ENCODE data around the gene GPX4. TPM values are rescaled to one million over a fixed set of nuclear protein-coding genes. Genes with fewer than 3 reads are reported as not detected.
A peak's percentile ranks its signal among the peaks of the same experiment; 100 is the strongest.

The GPX4 gene
- total and polyA plus RNA-seq, 2 donors (not counting 3 experiments of a cell fraction or from before 2014, with no cell fraction given) = 469 to 1,136 TPM

- peaks cover 9 to 22% of the 10 kb centered on the region in 2 experiments for H3K36me3 ChIP-seq (ENCODE audit: control insufficient read depth in 2 of 2, extremely low read depth in 1 of 2, insufficient read depth in 2 of 2, low read length in 2 of 2)
- dilution Hi-C loops (cut with MboI; ENCODE audit: extremely low pct_ligation_motif_present, low sequenced_read_pairs) = no loop called here
- no peak overlapping the region for H2AFZ ChIP-seq (ENCODE audit: low read depth, low read length)
- no peaks in the 10 kb centered on the region for H4K20me1 ChIP-seq (replicated peaks; ENCODE audit: control insufficient read depth, extremely low read depth, insufficient read depth, low read length)
- no peaks in the 10 kb centered on the region for H3K27me3 ChIP-seq (ENCODE audit: control insufficient read depth in 2 of 2, insufficient read depth in 2 of 2, low read length in 2 of 2)
- no peak overlapping the region for H3K4me3 ChIP-seq (replicated peaks in 1 of 3; ENCODE audit: insufficient read depth in 1 of 3, low read depth in 1 of 3, low read length in 3 of 3)
- H3K79me2 ChIP-seq (ENCODE audit: control insufficient read depth, insufficient read depth, low read length) = no peaks in the 10 kb centered on the region
- ChIA-PET POLR2A (no interaction called here), CTCF (interaction anchor here (0.9 to 1.7 kb wide), 2 partner anchors 21 to 27 kb away, joined by 3 to 4 read pairs; no protein-coding TSS in a partner anchor)
- H3K9me1 ChIP-seq (replicated peaks; ENCODE audit: control insufficient read depth, extremely low read depth, insufficient read depth, low read length) = no peaks in the 10 kb centered on the region
- no peak overlapping the region for H3K27ac ChIP-seq (ENCODE audit: insufficient read depth, low read depth, low read length)
- no peaks in the 10 kb centered on the region for H3K4me1 ChIP-seq (ENCODE audit: control insufficient read depth, extremely low read depth, insufficient read depth, low read length)
- BruUV-seq (replicated peaks) = no TSS peak
- DNase-seq (ENCODE audit: low read depth, low spot score) (no peak), FAIRE-seq (no peak)
- no peak overlapping the region for H3K4me2 ChIP-seq (ENCODE audit: insufficient read depth, low read length)
- intact Hi-C loops (cut with micrococcal nuclease) = no loop called here
- TF ChIP-seq JUN (IDR thresholded peaks at IDR 0.05; ENCODE audit: borderline replicate concordance, insufficient read depth, insufficient read length, low read depth) (no peak), POLR2A (IDR thresholded peaks at IDR 0.05; ENCODE audit: low read depth, low read length) (peak; percentile 9)
- H3K9me3 ChIP-seq (replicated peaks; ENCODE audit: control insufficient read depth, insufficient read depth, low read length) = no peaks in the 10 kb centered on the region
- no peak overlapping the region for H3K9ac ChIP-seq (replicated peaks; ENCODE audit: extremely low read depth, insufficient read depth, low read length)
Observed at GRCh38 chr19:1086613-1087012, 17.2 kb upstream of the GPX4 start.

GRCh38 chr19:1087813-1088415 is 15.9 kb upstream of the GPX4 start:
- H3K4me3 ChIP-seq (replicated peaks in 1 of 3; ENCODE audit: insufficient read depth in 1 of 3, low read depth in 1 of 3, low read length in 3 of 3) = no peak overlapping the region
- H3K4me1 ChIP-seq (ENCODE audit: control insufficient read depth, extremely low read depth, insufficient read depth, low read length) = no peaks in the 10 kb centered on the region
- H3K9me1 ChIP-seq (replicated peaks; ENCODE audit: control insufficient read depth, extremely low read depth, insufficient read depth, low read length) = no peaks in the 10 kb centered on the region
- no peaks in the 10 kb centered on the region for H3K27me3 ChIP-seq (ENCODE audit: control insufficient read depth in 2 of 2, insufficient read depth in 2 of 2, low read length in 2 of 2)
- DNase-seq (ENCODE audit: low read depth, low spot score) = no peak
- BruUV-seq (replicated peaks) = TSS peak; percentile 9
- H2AFZ ChIP-seq (ENCODE audit: low read depth, low read length) = no peak overlapping the region
- FAIRE-seq = no peak
- no peak overlapping the region for H3K9ac ChIP-seq (replicated peaks; ENCODE audit: extremely low read depth, insufficient read depth, low read length)
- ChIA-PET POLR2A (no interaction called here), CTCF (no interaction called here)
- intact Hi-C loops (cut with micrococcal nuclease) = no loop called here
- peaks cover 9 to 26% of the 10 kb centered on the region in 2 experiments for H3K36me3 ChIP-seq (ENCODE audit: control insufficient read depth in 2 of 2, extremely low read depth in 1 of 2, insufficient read depth in 2 of 2, low read length in 2 of 2)
- TF ChIP-seq JUN (IDR thresholded peaks at IDR 0.05; ENCODE audit: borderline replicate concordance, insufficient read depth, insufficient read length, low read depth) (no peak), POLR2A (IDR thresholded peaks at IDR 0.05; ENCODE audit: low read depth, low read length) (no peak), MYC (IDR thresholded peaks at IDR 0.05; ENCODE audit: low read depth, low read length) (no peak), MAX (IDR thresholded peaks at IDR 0.05; ENCODE audit: insufficient read depth, insufficient read length) (no peak), CTCF (IDR thresholded peaks at IDR 0.05; ENCODE audit: extremely low read depth in 1 of 2, insufficient read depth in 1 of 2, low read depth in 1 of 2, low read length in 2 of 2) (no peak), POLR2AphosphoS5 (IDR thresholded peaks at IDR 0.05; ENCODE audit: insufficient read depth, low read depth, low read length) (no peak), GATA2 (IDR thresholded peaks at IDR 0.05; ENCODE audit: insufficient read depth, insufficient read length, low read depth, low read length) (no peak), EZH2 (IDR thresholded peaks at IDR 0.05; ENCODE audit: borderline replicate concordance, low read depth, low read length, severe bottlenecking) (no peak), FOS (IDR thresholded peaks at IDR 0.05; ENCODE audit: borderline replicate concordance, insufficient read depth, low read length) (no peak)
- no peaks in the 10 kb centered on the region for H3K9me3 ChIP-seq (replicated peaks; ENCODE audit: control insufficient read depth, insufficient read depth, low read length)
- H4K20me1 ChIP-seq (replicated peaks; ENCODE audit: control insufficient read depth, extremely low read depth, insufficient read depth, low read length) = no peaks in the 10 kb centered on the region
- H3K4me2 ChIP-seq (ENCODE audit: insufficient read depth, low read length) = no peak overlapping the region
- H3K79me2 ChIP-seq (ENCODE audit: control insufficient read depth, insufficient read depth, low read length) = peaks cover 2% of the 10 kb centered on the region
- H3K27ac ChIP-seq (ENCODE audit: insufficient read depth, low read depth, low read length) = no peak overlapping the region
- dilution Hi-C loops (cut with MboI; ENCODE audit: extremely low pct_ligation_motif_present, low sequenced_read_pairs) = no loop called here

All from endothelial cell of umbilical vein (primary cell).